Fibroblast of pulmonary artery (primary cell): ENCODE data around the gene NCK1.

ENCODE experiments used
- DNase-seq: peaks from one replicate; pipeline ENCODE4 v3.0.0-alpha.2; 2010; ENCODE audit warnings: low read depth
- H3K4me3 ChIP-seq: replicated peaks from 2 replicates; pipeline ENCODE4 v1.5.1; 2011; ENCODE audit warnings: low read depth, mild to moderate bottlenecking, control low read depth, low read length, moderate library complexity
- CTCF ChIP-seq: IDR thresholded peaks from 2 replicates; pipeline ENCODE4 v1.5.1; 2011; ENCODE audit warnings: mild to moderate bottlenecking, control low read depth, low read length, inconsistent platforms; ENCODE audit errors: missing control alignments

NCK1 gene

GRCh38 chr3:136861890-136862616, at the start of gene NCK1:
Gene NCK1 (plus strand): TSS chr3:136862208. CDS start chr3:136928002, 65,794 bp downstream.
- peak; percentile 3 for TF ChIP-seq CTCF
- peak within 1 kb of the TSS; percentile 86 for H3K4me3 ChIP-seq
- DNase-seq: peak; percentile 98

- no peak overlapping the region for H3K4me3 ChIP-seq
- TF ChIP-seq CTCF: no peak
- no peak for DNase-seq
Measured at GRCh38 chr3:136817448-136817847, 44.6 kb upstream of the NCK1 start.

- DNase-seq: peak; percentile 91
- TF ChIP-seq CTCF: peak; percentile 25
- H3K4me3 ChIP-seq: peak overlapping the region; percentile 74
Measured at GRCh38 chr3:136818191-136818768, 43.7 kb upstream of the NCK1 start.

- peak within 1 kb of the TSS; percentile 74 for H3K4me3 ChIP-seq
- peak; percentile 54 for DNase-seq
- TF ChIP-seq CTCF: no peak
Measured at GRCh38 chr3:136818769-136819391, 43.1 kb upstream of the NCK1 start, which contains the start of gene SLC35G2. Gene SLC35G2 (plus strand): TSS chr3:136819126. CDS start chr3:136854461, 35,335 bp downstream.

- H3K4me3 ChIP-seq: peak overlapping the region; percentile 74
- DNase-seq: peak; percentile 78
- TF ChIP-seq CTCF: no peak
Measured at GRCh38 chr3:136819392-136819730, 42.6 kb upstream of the NCK1 start.

GRCh38 chr3:136819731-136820679, 42.0 kb upstream of the NCK1 start:
- no peak for TF ChIP-seq CTCF
- peak; percentile 68 for DNase-seq
- peak overlapping the region; percentile 74 for H3K4me3 ChIP-seq
